Gastrocnemius medialis (tissue), 4 donors: Measurements from ENCODE around the gene SDCCAG8. TPM values are rescaled to one million over a fixed set of nuclear protein-coding genes. Genes with fewer than 3 reads are reported as not detected.

Source experiments
- ATAC-seq, 2 donors: fragments of 150-250 bp; one replicate each; pipeline ENCODE4 v1.9.1; 2016
- DNase-seq, 2 donors: peaks; one replicate each; pipeline ENCODE4 v3.0.0-alpha.2; 2019
- H3K27ac ChIP-seq, 4 donors: fragments of 200-600 bp; sonication (generic); 1 replicate in 1 of 4; 2 replicates in 3 of 4; pipeline ENCODE4 v1.5.1; 2016 to 2018; ENCODE audit warnings: mild to moderate bottlenecking in 2 of 4, moderate library complexity in 1 of 4
- H3K27me3 ChIP-seq, 3 donors: fragments of 200-600 bp; sonication (generic) in 2 of 3; 1 replicate in 1 of 3; 2 replicates in 2 of 3; pipeline versions ENCODE4 v1.5.1 to v1.6.0; 2016 to 2019; ENCODE audit warnings: mild to moderate bottlenecking in 1 of 3, moderate library complexity in 1 of 3
- H3K36me3 ChIP-seq, 2 donors: fragments of 200-600 bp; sonication (generic) in 1 of 2; one replicate each; pipeline ENCODE4 v1.5.1; 2017 to 2018
- H3K4me1 ChIP-seq, 2 donors: fragments of 200-600 bp; sonication (generic) in 1 of 2; one replicate each; pipeline ENCODE4 v1.5.1; 2016 to 2017; ENCODE audit warnings: mild to moderate bottlenecking in 2 of 2
- H3K4me3 ChIP-seq, 4 donors: fragments of 200-600 bp; sonication (generic) in 3 of 4; 1 replicate in 1 of 4; 2 replicates in 3 of 4; pipeline ENCODE4 v1.5.1; 2016 to 2019; ENCODE audit warnings: mild to moderate bottlenecking in 2 of 4
- H3K9me3 ChIP-seq, 3 donors: fragments of 200-600 bp; sonication (generic) in 2 of 3; 1 replicate in 1 of 3; 2 replicates in 2 of 3; pipeline ENCODE4 v1.5.1; 2016 to 2019
- CTCF ChIP-seq, 5 experiments: fragments of 450-650 bp in 3 of 5; fragments of 200-600 bp in 2 of 5; sonication (generic) in 2 of 5; IDR thresholded peaks in 4 of 5; conservative IDR thresholded peaks in 1 of 5; 1 replicate in 4 of 5; 2 replicates in 1 of 5; pipeline ENCODE4 v1.5.1; 2016 to 2019; ENCODE audit warnings: antibody characterized with exemption in 5 of 5, mild to moderate bottlenecking in 3 of 5, moderate library complexity in 3 of 5
- POLR2A ChIP-seq, 2 donors: fragments of 450-650 bp; IDR thresholded peaks; one replicate each; pipeline ENCODE4 v1.6.1; 2017; ENCODE audit warnings: antibody characterized with exemption in 2 of 2, mild to moderate bottlenecking in 2 of 2, moderate library complexity in 2 of 2
- in situ Hi-C, 4 donors: fragments of 200-750 bp; cut with MboI; loops; one replicate each; pipeline versions ENCODE4 v1.15.0 to v1.8.0; 2017; ENCODE audit warnings: low sequenced_read_pairs in 4 of 4
- intact Hi-C: fragments of 100-400 bp; cut with DNase I; formaldehyde crosslinking; loops from one replicate; pipeline ENCODE4 v1.15.1; 2023; ENCODE audit warnings: low total_unique reads
- total RNA-seq, 4 donors: library from RNA; depleted of rRNA; stranded (reverse); fragments of >200 nt; gene quantifications; one replicate each; pipeline versions ENCODE4 v1.1.0 to v1.2.3, GENCODE V29; 2016

SDCCAG8 gene
- total RNA-seq, 4 donors from 2014 or later = 12.3 to 33.9 (median 26.1) TPM

DNA sequence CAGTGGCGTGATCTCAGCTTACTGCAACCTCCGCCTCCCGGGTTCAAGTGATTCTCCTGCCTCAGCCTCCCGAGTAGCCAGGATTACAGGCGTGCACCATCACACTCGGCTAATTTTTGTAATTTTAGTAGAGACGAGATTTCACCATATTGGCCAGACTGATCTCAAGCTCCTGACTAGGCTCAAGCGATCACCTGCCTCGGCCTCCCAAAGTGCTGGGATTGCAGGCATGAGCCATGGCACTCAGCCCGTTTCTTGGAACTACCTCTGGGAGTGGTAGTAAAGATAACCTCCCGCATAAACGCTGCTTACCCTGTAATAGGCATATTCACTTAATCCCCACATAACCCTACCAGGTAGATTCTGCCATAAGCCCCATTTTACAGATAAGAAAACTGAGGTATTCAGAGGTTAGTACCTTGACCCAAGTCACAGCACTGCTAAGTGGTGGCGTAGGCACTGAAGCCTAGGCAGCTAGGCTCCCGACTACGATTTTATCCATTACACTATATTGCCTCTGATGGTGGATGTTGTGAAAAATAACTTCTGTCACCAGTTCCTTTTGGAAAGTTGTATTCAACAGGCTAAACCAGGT, 143.8 kb downstream of the SDCCAG8 start:
- H3K9me3 ChIP-seq = no peaks in the 10 kb centered on the region
- TF ChIP-seq CTCF (IDR thresholded peaks at IDR 0.05 in 4 of 5, conservative IDR thresholded peaks at IDR 0.05 in 1 of 5) = no peak
- TF ChIP-seq POLR2A (IDR thresholded peaks at IDR 0.05) = no peak
- no peak for ATAC-seq
- in situ Hi-C loops (no loop called here), intact Hi-C loops (no loop called here)
- H3K4me1 ChIP-seq = peaks cover 37 to 39% of the 10 kb centered on the region in 2 donors
- no peaks in the 10 kb centered on the region for H3K27me3 ChIP-seq
- no peaks in the 10 kb centered on the region for H3K36me3 ChIP-seq
- no peak overlapping the region for H3K4me3 ChIP-seq
- no peak overlapping the region for H3K27ac ChIP-seq
- DNase-seq = no peak

DNA sequence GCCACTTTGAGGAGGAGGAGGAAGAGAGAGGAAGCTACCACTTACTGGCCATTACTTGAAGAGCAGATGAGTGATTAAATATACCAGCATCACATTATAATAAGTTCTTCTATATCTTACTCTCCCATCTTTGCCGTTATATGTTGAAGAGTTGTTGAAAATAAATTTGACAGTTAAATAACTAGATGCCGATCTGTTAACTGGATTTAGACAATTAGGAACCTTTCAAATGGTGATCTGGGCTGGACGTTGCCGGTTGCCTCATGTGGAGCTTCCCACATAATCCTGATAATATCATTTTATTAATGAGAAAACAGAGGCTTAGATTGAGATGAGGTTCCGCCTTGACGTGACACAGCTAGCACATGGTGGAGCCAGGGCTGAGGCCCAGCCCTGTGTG, 147.0 kb downstream of the SDCCAG8 start:
- Histone ChIP-seq H3K36me3 (no peaks in the 10 kb centered on the region), H3K4me3 (no peak overlapping the region), H3K9me3 (no peaks in the 10 kb centered on the region), H3K4me1 (peaks cover 9 to 12% of the 10 kb centered on the region in 2 donors), H3K27ac (no peak overlapping the region), H3K27me3 (no peaks in the 10 kb centered on the region)
- TF ChIP-seq POLR2A (IDR thresholded peaks at IDR 0.05) (no peak), CTCF (IDR thresholded peaks at IDR 0.05 in 4 of 5, conservative IDR thresholded peaks at IDR 0.05 in 1 of 5) (no peak)
- intact Hi-C loops = no loop called here
- ATAC-seq (no peak), DNase-seq (no peak)
- in situ Hi-C loops = no loop called here

DNA sequence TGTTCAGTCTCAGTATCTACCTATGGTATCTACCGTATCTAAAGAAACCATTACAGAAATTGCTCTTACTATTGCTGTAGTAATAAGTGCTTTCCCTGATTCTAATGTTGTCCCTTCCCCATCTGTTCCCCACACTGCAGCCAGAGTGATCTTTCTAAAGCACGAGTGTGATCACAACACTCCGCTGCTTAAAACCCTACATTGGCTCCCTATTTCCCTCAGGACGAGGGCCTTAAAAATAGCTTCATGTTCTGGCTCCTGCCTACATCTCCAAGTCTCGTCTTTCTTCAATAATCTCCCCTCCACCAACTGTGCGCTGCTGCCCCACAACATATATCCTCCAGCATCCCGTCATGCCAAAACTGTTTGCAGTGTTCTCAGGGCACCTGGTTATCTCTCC, 150.6 kb downstream of the SDCCAG8 start:
- DNase-seq (no peak), ATAC-seq (no peak)
- no peaks in the 10 kb centered on the region for H3K4me1 ChIP-seq
- in situ Hi-C loops (no loop called here), intact Hi-C loops (loop anchor here (5.0 kb wide), 1 partner anchor 64 kb away; no protein-coding TSS in a partner anchor)
- no peaks in the 10 kb centered on the region for H3K27me3 ChIP-seq
- H3K36me3 ChIP-seq = no peaks in the 10 kb centered on the region
- H3K27ac ChIP-seq = no peak overlapping the region
- no peak for TF ChIP-seq POLR2A (IDR thresholded peaks at IDR 0.05)
- TF ChIP-seq CTCF (IDR thresholded peaks at IDR 0.05 in 4 of 5, conservative IDR thresholded peaks at IDR 0.05 in 1 of 5) = no peak
- no peak overlapping the region for H3K4me3 ChIP-seq
- H3K9me3 ChIP-seq = no peaks in the 10 kb centered on the region

- Histone ChIP-seq H3K27me3 (no peaks in the 10 kb centered on the region), H3K4me3 (no peak overlapping the region), H3K9me3 (no peaks in the 10 kb centered on the region), H3K27ac (no peak overlapping the region), H3K4me1 (no peaks in the 10 kb centered on the region), H3K36me3 (no peaks in the 10 kb centered on the region)
- ATAC-seq (no peak), DNase-seq (no peak)
- in situ Hi-C loops = no loop called here
- intact Hi-C loops = loop anchor here (5.0 kb wide), 1 partner anchor 65 kb away; no protein-coding TSS in a partner anchor
- TF ChIP-seq CTCF (IDR thresholded peaks at IDR 0.05 in 4 of 5, conservative IDR thresholded peaks at IDR 0.05 in 1 of 5) (no peak), POLR2A (IDR thresholded peaks at IDR 0.05) (no peak)
These were observed 151.6 kb downstream of the SDCCAG8 start for GRCh38 chr1:243407284-243408018.
